ENCODE data around the gene NAA16. TPM values are rescaled to one million over a fixed set of nuclear protein-coding genes. Genes with fewer than 3 reads are reported as not detected.

NAA16 gene
- total and polyA plus RNA-seq, 2 experiments from 2014 or later, result 10.7 to 16.2 TPM

GRCh38 chr13:41388143-41388881, 77.2 kb downstream of the NAA16 start:
- 96% methylated on average over 6 of the region's 6 CpGs for WGBS (ENCODE audit: low lambda C conversion rate, missing lambda C conversion rate)
- no peaks in the 10 kb centered on the region for H3K79me2 ChIP-seq
- no peaks in the 10 kb centered on the region for H3K9me2 ChIP-seq (replicated peaks; ENCODE audit: insufficient read depth)
- H2AFZ ChIP-seq, result no peak overlapping the region
- no peaks in the 10 kb centered on the region for H3K4me1 ChIP-seq (ENCODE audit: insufficient read depth)
- no peaks in the 10 kb centered on the region for H3K36me3 ChIP-seq (replicated peaks; ENCODE audit: insufficient read depth, low read depth)
- no peak for DNase-seq (ENCODE audit: low spot score)
- no peaks in the 10 kb centered on the region for H3K9me3 ChIP-seq (ENCODE audit: low read depth)
- no peaks in the 10 kb centered on the region for H3K27me3 ChIP-seq
- H4K20me1 ChIP-seq (ENCODE audit: insufficient read depth, poor library complexity, severe bottlenecking), result no peaks in the 10 kb centered on the region
- no peak overlapping the region for H3K4me2 ChIP-seq
- no peak overlapping the region for H3K4me3 ChIP-seq
- TF ChIP-seq EZH2 (IDR thresholded peaks at IDR 0.05; ENCODE audit: borderline replicate concordance), result no peak
- no peak for TF ChIP-seq CTCF (IDR thresholded peaks at IDR 0.05; ENCODE audit: poor library complexity)
- no peak for TF ChIP-seq EZH2phosphoT487 (IDR thresholded peaks at IDR 0.05; ENCODE audit: low read depth, severe bottlenecking, unreplicated experiment)
- H3K27ac ChIP-seq, result no peak overlapping the region

- H3K9me2 ChIP-seq (replicated peaks; ENCODE audit: insufficient read depth), result no peaks in the 10 kb centered on the region
- no peaks in the 10 kb centered on the region for H3K27me3 ChIP-seq
- no peak overlapping the region for H3K4me3 ChIP-seq
- H3K4me2 ChIP-seq, result no peak overlapping the region
- H3K36me3 ChIP-seq (replicated peaks; ENCODE audit: insufficient read depth, low read depth), result no peaks in the 10 kb centered on the region
- no peaks in the 10 kb centered on the region for H3K9me3 ChIP-seq (ENCODE audit: low read depth)
- 94% methylated on average over 1 of the region's 1 CpG for WGBS (ENCODE audit: low lambda C conversion rate, missing lambda C conversion rate)
- H4K20me1 ChIP-seq (ENCODE audit: insufficient read depth, poor library complexity, severe bottlenecking), result no peaks in the 10 kb centered on the region
- no peaks in the 10 kb centered on the region for H3K79me2 ChIP-seq
- no peaks in the 10 kb centered on the region for H3K4me1 ChIP-seq (ENCODE audit: insufficient read depth)
- no peak overlapping the region for H3K27ac ChIP-seq
- no peak overlapping the region for H2AFZ ChIP-seq
- DNase-seq (ENCODE audit: low spot score), result no peak
- TF ChIP-seq EZH2 (IDR thresholded peaks at IDR 0.05; ENCODE audit: borderline replicate concordance) (no peak), EZH2phosphoT487 (IDR thresholded peaks at IDR 0.05; ENCODE audit: low read depth, severe bottlenecking, unreplicated experiment) (no peak), CTCF (IDR thresholded peaks at IDR 0.05; ENCODE audit: poor library complexity) (no peak)
These were observed 78.5 kb downstream of the NAA16 start for GRCh38 chr13:41389580-41389979.

GRCh38 chr13:41394166-41394565, 83.1 kb downstream of the NAA16 start:
- WGBS (ENCODE audit: low lambda C conversion rate, missing lambda C conversion rate), result 96% methylated on average over 1 of the region's 1 CpG
- no peaks in the 10 kb centered on the region for H3K36me3 ChIP-seq (replicated peaks; ENCODE audit: insufficient read depth, low read depth)
- H3K79me2 ChIP-seq, result no peaks in the 10 kb centered on the region
- H3K27me3 ChIP-seq, result no peaks in the 10 kb centered on the region
- H3K9me2 ChIP-seq (replicated peaks; ENCODE audit: insufficient read depth), result no peaks in the 10 kb centered on the region
- no peak for DNase-seq (ENCODE audit: low spot score)
- no peak overlapping the region for H3K4me2 ChIP-seq
- no peaks in the 10 kb centered on the region for H3K9me3 ChIP-seq (ENCODE audit: low read depth)
- TF ChIP-seq EZH2 (IDR thresholded peaks at IDR 0.05; ENCODE audit: borderline replicate concordance) (no peak), CTCF (IDR thresholded peaks at IDR 0.05; ENCODE audit: poor library complexity) (no peak), EZH2phosphoT487 (IDR thresholded peaks at IDR 0.05; ENCODE audit: low read depth, severe bottlenecking, unreplicated experiment) (no peak)
- H3K27ac ChIP-seq, result no peak overlapping the region
- H3K4me3 ChIP-seq, result no peak overlapping the region
- H4K20me1 ChIP-seq (ENCODE audit: insufficient read depth, poor library complexity, severe bottlenecking), result no peaks in the 10 kb centered on the region
- H3K4me1 ChIP-seq (ENCODE audit: insufficient read depth), result no peaks in the 10 kb centered on the region
- no peak overlapping the region for H2AFZ ChIP-seq
